C4-2B (cell line): ENCODE data around the gene GPR148.

Source experiments
- CTCF ChIP-seq: fragments of 450-650 bp; conservative IDR thresholded peaks from 2 replicates; pipeline ENCODE4 v1.5.1; 2017; ENCODE audit warnings: mild to moderate bottlenecking
- ZFX ChIP-seq: fragments of 450-650 bp; IDR thresholded peaks from 2 replicates; pipeline ENCODE4 v1.6.1; 2017

GRCh38 chr2:130749078-130749477, 20.2 kb downstream of the GPR148 start:
- no peak for TF ChIP-seq CTCF
- TF ChIP-seq ZFX = no peak
